Limb (tissue), 2 donors: ENCODE data around the gene RPS15.
A peak's percentile ranks its signal among the peaks of the same experiment; 100 is the strongest.

Experiments used
- DNase-seq, 2 donors: peaks; one replicate each; pipeline ENCODE4 v3.0.0-alpha.2; 2016; ENCODE audit errors: extremely low spot score in 2 of 2

RPS15 gene

GRCh38 chr19:1450735-1451731 lies 12.8 kb downstream of the RPS15 start:
- peak in 1 of 2 donors; percentile 37 for DNase-seq

GRCh38 chr19:1451916-1452801 lies 14.0 kb downstream of the RPS15 start:
- peak in 1 of 2 donors; percentile 73 for DNase-seq

DNA sequence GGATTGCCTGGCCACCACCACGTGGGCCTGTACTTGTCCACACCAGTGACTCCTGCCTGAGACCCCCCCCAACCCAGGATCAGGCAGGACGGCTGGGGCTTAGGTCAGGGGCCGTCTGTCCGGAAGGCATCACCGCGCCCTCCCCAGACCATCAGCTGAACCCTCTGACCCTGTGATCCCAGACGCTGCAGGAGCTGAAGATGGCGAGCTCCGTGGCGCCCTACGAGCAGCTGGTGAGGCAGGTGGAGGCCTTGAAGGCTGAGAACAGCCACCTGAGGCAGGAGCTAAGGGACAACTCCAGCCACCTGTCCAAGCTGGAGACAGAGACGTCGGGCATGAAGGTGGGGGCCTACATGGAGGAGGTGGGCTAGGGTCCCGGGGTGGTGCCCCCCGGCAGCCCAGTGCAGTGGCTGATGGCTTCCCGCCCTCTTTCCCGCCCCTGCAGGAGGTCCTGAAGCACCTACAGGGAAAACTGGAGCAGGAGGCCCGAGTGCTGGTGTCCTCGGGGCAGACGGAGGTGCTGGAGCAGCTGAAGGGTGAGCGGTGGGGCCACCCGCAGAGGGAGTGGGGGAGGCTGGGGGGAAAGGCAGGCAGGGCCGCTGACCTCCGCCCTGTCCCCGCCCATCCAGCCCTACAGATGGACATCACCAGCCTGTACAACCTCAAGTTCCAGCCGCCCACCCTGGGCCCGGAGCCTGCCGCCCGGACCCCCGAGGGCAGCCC lies 14.8 kb downstream of the RPS15 start:
- DNase-seq: peak in 1 of 2 donors; percentile 36

DNA sequence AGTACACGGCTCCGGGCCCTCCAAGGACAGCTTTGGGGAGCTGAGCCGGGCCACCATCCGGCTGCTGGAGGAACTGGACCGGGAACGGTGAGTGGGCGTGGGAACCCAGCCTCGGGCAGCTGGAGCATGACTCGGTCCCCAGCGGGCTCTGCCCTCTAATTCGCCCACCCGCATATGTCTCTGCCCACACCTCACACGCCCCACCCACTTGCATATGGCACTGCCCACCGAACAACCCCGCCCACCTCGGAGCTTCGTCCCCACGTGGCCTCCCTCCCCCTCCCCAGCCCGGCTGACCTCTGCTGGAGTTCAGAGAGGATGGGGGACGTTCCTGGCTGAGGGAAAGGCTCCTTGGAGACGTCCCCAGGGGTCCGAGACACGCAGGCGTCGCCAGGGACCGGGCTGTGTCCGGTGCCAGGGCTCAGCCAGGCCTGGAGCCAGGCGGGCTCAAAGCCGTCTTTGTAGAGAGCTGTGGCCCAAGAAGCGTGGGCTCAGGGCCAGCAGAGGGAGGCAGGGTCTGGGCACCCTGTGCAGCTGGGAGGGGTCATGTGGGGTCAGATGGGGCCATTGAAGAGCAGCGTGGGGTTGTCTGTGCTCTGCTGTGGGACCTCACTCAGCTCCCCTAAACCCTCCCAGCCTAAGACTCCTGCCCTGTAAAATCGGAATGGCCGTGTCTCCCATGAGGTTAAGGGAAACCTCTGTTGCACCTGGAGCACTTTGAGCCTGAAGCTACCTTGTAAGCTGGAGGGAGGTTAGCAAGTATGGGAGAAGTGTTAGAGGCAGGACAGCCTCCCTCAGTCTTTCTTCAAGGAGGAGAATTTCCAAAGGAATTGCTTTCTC lies 15.5 kb downstream of the RPS15 start:
- DNase-seq: peak in 1 of 2 donors; percentile 59

DNA sequence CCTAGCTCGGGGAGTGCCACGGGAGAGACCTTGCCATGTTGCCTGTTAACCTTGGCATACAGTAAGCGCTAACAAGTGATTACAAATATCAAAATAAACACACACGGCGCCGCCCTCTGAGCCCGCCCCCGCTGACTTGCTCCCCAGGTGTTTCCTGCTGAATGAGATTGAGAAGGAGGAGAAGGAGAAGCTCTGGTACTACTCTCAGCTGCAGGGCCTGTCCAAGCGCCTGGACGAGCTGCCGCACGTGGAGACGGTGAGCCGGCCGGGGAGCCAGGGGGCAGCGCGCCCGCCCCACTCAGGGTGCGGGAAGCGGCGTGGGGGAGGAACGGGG lies 16.8 kb downstream of the RPS15 start:
- no peak for DNase-seq

- DNase-seq: peak in 1 of 2 donors; percentile 59
These were observed 17.3 kb downstream of the RPS15 start for GRCh38 chr19:1455336-1456120.

DNA sequence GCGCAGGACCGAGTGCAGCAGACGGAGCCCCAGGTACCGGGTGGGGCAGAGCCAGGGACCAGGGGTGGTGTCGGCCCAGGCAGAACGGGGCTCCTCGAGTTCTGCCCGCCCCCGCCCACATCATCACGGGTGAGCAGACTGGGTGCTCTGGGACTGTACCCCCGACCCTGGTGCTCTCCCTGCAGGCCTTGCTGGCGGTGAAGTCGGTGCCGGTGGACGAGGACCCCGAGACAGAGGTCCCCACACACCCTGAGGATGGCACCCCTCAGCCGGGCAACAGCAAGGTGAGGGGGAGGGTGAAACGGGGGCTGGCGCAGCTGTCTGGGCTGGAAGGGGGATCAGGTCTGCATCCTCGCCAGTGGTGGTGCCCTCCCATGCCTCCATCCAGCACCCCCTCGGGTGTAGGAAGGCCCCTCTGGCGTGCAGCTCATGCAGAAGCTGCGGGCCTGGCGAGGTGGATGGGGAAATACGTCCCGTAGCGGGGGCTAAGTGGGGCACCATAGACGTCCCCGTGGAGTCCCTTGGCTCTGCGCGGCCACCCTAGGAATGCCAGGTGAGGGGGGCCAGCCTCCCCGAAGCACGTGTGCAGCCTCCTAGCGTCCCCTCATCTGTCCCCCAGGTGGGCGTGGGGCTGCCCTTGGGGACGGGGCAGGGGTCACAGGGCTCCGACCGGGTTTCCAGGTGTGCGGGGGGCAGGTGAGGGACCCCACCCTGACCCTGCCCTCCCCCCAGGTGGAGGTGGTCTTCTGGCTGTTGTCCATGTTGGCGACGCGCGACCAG lies 18.1 kb downstream of the RPS15 start:
- DNase-seq: peak in 1 of 2 donors; percentile 34

DNA sequence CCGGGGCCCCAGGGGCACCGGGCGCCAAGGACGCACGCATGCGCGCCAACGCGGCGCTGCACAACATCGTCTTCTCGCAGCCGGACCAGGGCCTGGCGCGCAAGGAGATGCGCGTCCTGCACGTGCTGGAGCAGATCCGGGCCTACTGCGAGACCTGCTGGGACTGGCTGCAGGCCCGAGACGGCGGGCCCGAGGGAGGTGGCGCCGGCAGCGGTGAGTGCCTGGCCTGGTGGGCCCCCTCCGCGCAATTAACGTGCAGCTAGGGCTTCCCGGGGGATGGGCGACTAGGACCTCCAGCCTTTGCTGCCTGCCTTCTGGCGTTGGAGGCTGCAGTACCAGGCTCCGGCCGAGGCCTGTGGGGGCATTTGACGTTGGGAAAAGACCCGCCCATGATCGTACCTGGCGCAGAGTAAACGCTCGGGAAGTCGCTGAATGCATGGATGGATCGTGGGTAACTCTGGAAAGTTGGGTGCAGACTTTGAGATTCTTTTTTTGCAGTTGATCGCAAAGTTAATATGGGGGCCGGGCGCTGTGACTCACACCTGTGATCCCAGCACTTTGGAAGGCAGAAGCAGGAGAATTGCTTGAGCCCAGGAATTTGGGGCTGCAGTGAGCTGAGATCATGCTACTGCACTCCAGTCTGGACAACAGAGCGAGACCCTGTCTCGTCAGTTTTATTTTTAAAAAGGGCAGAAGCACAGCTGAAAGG lies 19.0 kb downstream of the RPS15 start:
- peak in 1 of 2 donors; percentile 44 for DNase-seq

GRCh38 chr19:1457892-1458291 lies 19.7 kb downstream of the RPS15 start:
- DNase-seq: no peak

GRCh38 chr19:1459479-1459878 lies 21.3 kb downstream of the RPS15 start:
- DNase-seq: no peak

- no peak for DNase-seq
These were observed 22.1 kb downstream of the RPS15 start for GRCh38 chr19:1460033-1460995.

- no peak for DNase-seq
These were observed 23.7 kb downstream of the RPS15 start for GRCh38 chr19:1461862-1462261.

DNA sequence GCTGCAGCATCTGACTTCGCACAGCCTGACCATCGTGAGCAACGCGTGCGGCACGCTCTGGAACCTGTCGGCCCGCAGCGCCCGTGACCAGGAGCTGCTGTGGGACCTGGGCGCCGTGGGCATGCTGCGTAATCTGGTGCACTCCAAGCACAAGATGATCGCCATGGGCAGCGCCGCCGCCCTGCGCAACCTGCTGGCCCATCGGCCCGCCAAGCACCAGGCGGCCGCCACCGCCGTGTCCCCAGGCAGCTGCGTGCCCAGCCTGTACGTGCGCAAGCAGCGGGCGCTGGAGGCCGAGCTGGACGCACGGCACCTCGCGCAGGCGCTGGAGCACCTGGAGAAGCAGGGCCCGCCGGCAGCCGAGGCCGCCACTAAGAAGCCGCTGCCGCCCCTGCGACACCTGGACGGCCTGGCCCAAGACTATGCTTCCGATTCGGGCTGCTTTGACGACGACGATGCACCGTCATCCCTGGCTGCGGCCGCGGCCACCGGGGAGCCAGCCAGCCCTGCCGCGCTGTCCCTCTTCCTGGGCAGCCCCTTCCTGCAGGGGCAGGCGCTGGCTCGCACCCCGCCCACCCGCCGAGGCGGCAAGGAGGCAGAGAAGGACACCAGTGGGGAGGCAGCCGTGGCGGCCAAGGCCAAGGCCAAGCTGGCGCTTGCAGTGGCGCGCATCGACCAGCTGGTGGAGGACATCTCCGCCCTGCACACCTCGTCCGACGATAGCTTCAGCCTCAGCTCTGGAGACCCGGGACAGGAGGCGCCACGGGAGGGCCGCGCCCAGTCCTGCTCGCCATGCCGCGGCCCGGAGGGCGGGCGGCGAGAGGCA lies 27.2 kb downstream of the RPS15 start:
- peak in 1 of 2 donors; percentile 55 for DNase-seq

GRCh38 chr19:1466018-1466460 lies 27.8 kb downstream of the RPS15 start:
- DNase-seq: no peak

- peak in 1 of 2 donors; percentile 40 for DNase-seq
These were observed 28.4 kb downstream of the RPS15 start for GRCh38 chr19:1466461-1467214.

DNA sequence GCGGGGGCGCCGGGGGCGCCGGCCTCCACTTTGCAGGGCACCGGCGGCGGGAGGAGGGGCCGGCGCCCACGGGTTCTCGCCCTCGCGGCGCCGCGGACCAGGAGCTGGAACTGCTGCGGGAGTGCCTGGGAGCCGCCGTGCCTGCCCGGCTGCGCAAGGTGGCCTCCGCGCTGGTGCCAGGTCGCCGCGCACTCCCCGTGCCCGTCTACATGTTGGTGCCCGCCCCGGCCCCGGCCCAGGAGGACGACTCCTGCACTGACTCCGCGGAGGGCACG lies 29.0 kb downstream of the RPS15 start:
- peak in 1 of 2 donors; percentile 44 for DNase-seq
